ENCODE data around the gene DDX46.

The DDX46 gene

GRCh38 chr5:134787692-134788091 lies 29.1 kb downstream of the DDX46 start:
- H3K27me3 ChIP-seq (ENCODE audit: low read depth, low read length), result no peaks in the 10 kb centered on the region
- H3K36me3 ChIP-seq (replicated peaks; ENCODE audit: low read depth, low read length), result peaks cover 20% of the 10 kb centered on the region
- no peaks in the 10 kb centered on the region for H3K79me2 ChIP-seq (ENCODE audit: low read length)

GRCh38 chr5:134791580-134791979 lies 33.0 kb downstream of the DDX46 start:
- Histone ChIP-seq H3K27ac (ENCODE audit: low read length) (no peak overlapping the region), H3K4me3 (ENCODE audit: low read length) (no peak overlapping the region), H3K4me2 (ENCODE audit: low read length) (no peak overlapping the region), H3K9ac (ENCODE audit: low read length) (no peak overlapping the region), H2AFZ (ENCODE audit: low read depth, low read length) (no peak overlapping the region), H3K4me1 (ENCODE audit: low read length) (no peaks in the 10 kb centered on the region), H3K9me3 (ENCODE audit: insufficient read depth, low read length) (no peaks in the 10 kb centered on the region), H3K27me3 (ENCODE audit: low read depth, low read length) (no peaks in the 10 kb centered on the region), H4K20me1 (ENCODE audit: insufficient read depth, low read length) (no peaks in the 10 kb centered on the region), H3K79me2 (ENCODE audit: low read length) (no peaks in the 10 kb centered on the region), H3K36me3 (replicated peaks; ENCODE audit: low read depth, low read length) (peaks cover 27% of the 10 kb centered on the region)
- no peak for TF ChIP-seq EZH2phosphoT487 (IDR thresholded peaks at IDR 0.05; ENCODE audit: low read depth)
- TF ChIP-seq, protein P1, sequence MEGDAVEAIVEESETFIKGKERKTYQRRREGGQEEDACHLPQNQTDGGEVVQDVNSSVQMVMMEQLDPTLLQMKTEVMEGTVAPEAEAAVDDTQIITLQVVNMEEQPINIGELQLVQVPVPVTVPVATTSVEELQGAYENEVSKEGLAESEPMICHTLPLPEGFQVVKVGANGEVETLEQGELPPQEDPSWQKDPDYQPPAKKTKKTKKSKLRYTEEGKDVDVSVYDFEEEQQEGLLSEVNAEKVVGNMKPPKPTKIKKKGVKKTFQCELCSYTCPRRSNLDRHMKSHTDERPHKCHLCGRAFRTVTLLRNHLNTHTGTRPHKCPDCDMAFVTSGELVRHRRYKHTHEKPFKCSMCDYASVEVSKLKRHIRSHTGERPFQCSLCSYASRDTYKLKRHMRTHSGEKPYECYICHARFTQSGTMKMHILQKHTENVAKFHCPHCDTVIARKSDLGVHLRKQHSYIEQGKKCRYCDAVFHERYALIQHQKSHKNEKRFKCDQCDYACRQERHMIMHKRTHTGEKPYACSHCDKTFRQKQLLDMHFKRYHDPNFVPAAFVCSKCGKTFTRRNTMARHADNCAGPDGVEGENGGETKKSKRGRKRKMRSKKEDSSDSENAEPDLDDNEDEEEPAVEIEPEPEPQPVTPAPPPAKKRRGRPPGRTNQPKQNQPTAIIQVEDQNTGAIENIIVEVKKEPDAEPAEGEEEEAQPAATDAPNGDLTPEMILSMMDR (IDR thresholded peaks at IDR 0.05; ENCODE audit: low read depth, low read length), result no peak

More at GRCh38 chr5:134787692-134788091, 29.1 kb downstream of the DDX46 start:
- Histone ChIP-seq H2AFZ (ENCODE audit: low read depth, low read length) (no peak overlapping the region), H3K4me2 (ENCODE audit: low read length) (no peak overlapping the region), H3K9ac (ENCODE audit: low read length) (no peak overlapping the region), H3K9me3 (ENCODE audit: insufficient read depth, low read length) (no peaks in the 10 kb centered on the region), H3K4me1 (ENCODE audit: low read length) (no peaks in the 10 kb centered on the region), H3K27ac (ENCODE audit: low read length) (no peak overlapping the region), H3K4me3 (ENCODE audit: low read length) (no peak overlapping the region), H4K20me1 (ENCODE audit: insufficient read depth, low read length) (no peaks in the 10 kb centered on the region)
- TF ChIP-seq, protein P1 (IDR thresholded peaks at IDR 0.05; ENCODE audit: low read depth, low read length), result no peak
- TF ChIP-seq EZH2phosphoT487 (IDR thresholded peaks at IDR 0.05; ENCODE audit: low read depth), result no peak

DNA sequence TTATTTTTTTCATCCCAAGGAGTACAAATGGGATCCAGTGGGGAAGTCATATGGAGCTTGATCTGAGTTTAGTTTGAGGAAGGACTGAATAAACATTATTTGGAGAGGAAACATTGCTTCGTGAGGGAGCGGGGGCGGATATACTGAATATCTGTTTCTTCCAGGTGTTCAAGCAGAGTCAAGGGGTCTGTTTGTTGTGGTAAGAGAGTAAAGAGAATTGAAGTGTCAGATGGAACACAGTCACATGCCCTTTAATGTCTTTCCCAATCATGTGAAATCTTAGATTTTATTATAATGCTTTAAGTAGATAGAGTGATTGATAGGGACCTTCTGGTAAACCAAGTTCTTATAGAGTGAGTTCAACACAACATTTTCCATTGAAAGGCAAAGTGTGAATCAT lies 33.7 kb downstream of the DDX46 start:
- H2AFZ ChIP-seq (ENCODE audit: low read depth, low read length), result no peak overlapping the region
- H3K36me3 ChIP-seq (replicated peaks; ENCODE audit: low read depth, low read length), result peaks cover 29% of the 10 kb centered on the region
- H3K4me2 ChIP-seq (ENCODE audit: low read length), result no peak overlapping the region
- no peaks in the 10 kb centered on the region for H3K27me3 ChIP-seq (ENCODE audit: low read depth, low read length)
- H3K79me2 ChIP-seq (ENCODE audit: low read length), result no peaks in the 10 kb centered on the region
- no peaks in the 10 kb centered on the region for H3K9me3 ChIP-seq (ENCODE audit: insufficient read depth, low read length)
- H3K9ac ChIP-seq (ENCODE audit: low read length), result no peak overlapping the region
- H3K4me1 ChIP-seq (ENCODE audit: low read length), result no peaks in the 10 kb centered on the region
- TF ChIP-seq EZH2phosphoT487 (IDR thresholded peaks at IDR 0.05; ENCODE audit: low read depth), result no peak
- TF ChIP-seq, protein P1 (IDR thresholded peaks at IDR 0.05; ENCODE audit: low read depth, low read length), result no peak
- no peak overlapping the region for H3K27ac ChIP-seq (ENCODE audit: low read length)
- no peaks in the 10 kb centered on the region for H4K20me1 ChIP-seq (ENCODE audit: insufficient read depth, low read length)
- H3K4me3 ChIP-seq (ENCODE audit: low read length), result no peak overlapping the region

- Histone ChIP-seq H3K4me3 (ENCODE audit: low read length) (no peak overlapping the region), H4K20me1 (ENCODE audit: insufficient read depth, low read length) (no peaks in the 10 kb centered on the region), H3K27ac (ENCODE audit: low read length) (no peak overlapping the region), H3K9ac (ENCODE audit: low read length) (no peak overlapping the region), H2AFZ (ENCODE audit: low read depth, low read length) (no peak overlapping the region), H3K27me3 (ENCODE audit: low read depth, low read length) (no peaks in the 10 kb centered on the region), H3K9me3 (ENCODE audit: insufficient read depth, low read length) (no peaks in the 10 kb centered on the region), H3K4me1 (ENCODE audit: low read length) (peaks cover 2% of the 10 kb centered on the region), H3K79me2 (ENCODE audit: low read length) (no peaks in the 10 kb centered on the region), H3K36me3 (replicated peaks; ENCODE audit: low read depth, low read length) (peaks cover 29% of the 10 kb centered on the region), H3K4me2 (ENCODE audit: low read length) (no peak overlapping the region)
- no peak for TF ChIP-seq EZH2phosphoT487 (IDR thresholded peaks at IDR 0.05; ENCODE audit: low read depth)
- TF ChIP-seq, protein P1 (IDR thresholded peaks at IDR 0.05; ENCODE audit: low read depth, low read length), result no peak
Measured at GRCh38 chr5:134793111-134793510, 34.5 kb downstream of the DDX46 start.
